Loucy (cell line): Measurements from ENCODE around the gene CPSF4.

Source experiments
- H2AFZ ChIP-seq: fragments of 200-600 bp; sonication (generic); 2 replicates; pipeline ENCODE4 v1.6.0; 2016; ENCODE audit warnings: antibody characterized with exemption, mild to moderate bottlenecking, low read length, moderate library complexity
- H3F3A ChIP-seq: fragments of 200-600 bp; 2 replicates; pipeline ENCODE4 v1.6.0; 2016; ENCODE audit warnings: antibody characterized with exemption, low read depth, mild to moderate bottlenecking
- H3K27me3 ChIP-seq: fragments of 200-600 bp; sonication (generic); 2 replicates; pipeline ENCODE4 v1.6.1; 2014; ENCODE audit warnings: low read length, mild to moderate bottlenecking; ENCODE audit not compliant: insufficient read depth, poor library complexity, severe bottlenecking
- H3K36me3 ChIP-seq: fragments of 200-600 bp; sonication (generic); 2 replicates; pipeline ENCODE4 v1.6.1; 2016; ENCODE audit warnings: low read length; ENCODE audit not compliant: insufficient read depth
- H3K4me1 ChIP-seq: fragments of 200-600 bp; sonication (generic); 2 replicates; pipeline ENCODE4 v1.5.1; 2014; ENCODE audit warnings: low read length, mild to moderate bottlenecking; ENCODE audit not compliant: insufficient read depth, poor library complexity, severe bottlenecking
- H3K4me2 ChIP-seq: fragments of 200-600 bp; sonication (generic); 2 replicates; pipeline ENCODE4 v1.6.0; 2014; ENCODE audit warnings: antibody characterized with exemption, low read length, low read depth, mild to moderate bottlenecking; ENCODE audit not compliant: poor library complexity, severe bottlenecking
- H3K4me3 ChIP-seq: fragments of 200-600 bp; sonication (generic); 2 replicates; pipeline ENCODE4 v1.5.1; 2014; ENCODE audit warnings: low read length, mild to moderate bottlenecking, mixed read lengths; ENCODE audit not compliant: poor library complexity, severe bottlenecking
- H3K79me2 ChIP-seq: fragments of 200-600 bp; sonication (generic); 2 replicates; pipeline ENCODE4 v1.6.1; 2014; ENCODE audit warnings: low read length; ENCODE audit not compliant: insufficient read depth
- H3K9ac ChIP-seq: fragments of 200-600 bp; sonication (generic); 2 replicates; pipeline ENCODE4 v1.6.0; 2014; ENCODE audit warnings: mild to moderate bottlenecking, low read depth, low read length, moderate library complexity; ENCODE audit not compliant: poor library complexity, severe bottlenecking
- H3K9me2 ChIP-seq: fragments of 200-600 bp; sonication (generic); replicated peaks from 2 replicates; pipeline ENCODE4 v1.6.1; 2016; ENCODE audit warnings: low read depth, low read length, mixed read lengths
- H3K9me3 ChIP-seq: fragments of 200-600 bp; sonication (generic); 2 replicates; pipeline ENCODE4 v1.6.1; 2014; ENCODE audit warnings: mild to moderate bottlenecking, antibody characterized with exemption, low read length, low read depth; ENCODE audit not compliant: insufficient read depth
- H4K20me1 ChIP-seq: fragments of 200-600 bp; sonication (generic); 2 replicates; pipeline ENCODE4 v1.6.0; 2014; ENCODE audit warnings: antibody characterized with exemption, low read length, mild to moderate bottlenecking; ENCODE audit not compliant: insufficient read depth, poor library complexity, severe bottlenecking
- EZH2phosphoT487 ChIP-seq: fragments of 200-600 bp; IDR thresholded peaks from 2 replicates; pipeline ENCODE4 v1.6.1; 2018; ENCODE audit warnings: antibody characterized with exemption, mild to moderate bottlenecking, moderate library complexity, borderline replicate concordance
- TF ChIP-seq, protein P1 (sequence below): fragments of 200-600 bp; sonication (generic); conservative IDR thresholded peaks from 2 replicates; pipeline ENCODE4 v1.5.1; 2014; ENCODE audit warnings: mild to moderate bottlenecking, antibody characterized with exemption, low read length

Gene CPSF4

GRCh38 chr7:99404977-99405320 is 33.8 kb upstream of the CPSF4 start:
- H3K4me3 ChIP-seq, result no peak overlapping the region
- no peaks in the 10 kb centered on the region for H3K27me3 ChIP-seq
- H3K4me2 ChIP-seq, result peak overlapping the region; percentile 23
- no peak overlapping the region for H2AFZ ChIP-seq
- no peaks in the 10 kb centered on the region for H3K9me3 ChIP-seq
- no peak overlapping the region for H3K9ac ChIP-seq
- H3K79me2 ChIP-seq, result peaks cover 58% of the 10 kb centered on the region
- TF ChIP-seq, protein P1, sequence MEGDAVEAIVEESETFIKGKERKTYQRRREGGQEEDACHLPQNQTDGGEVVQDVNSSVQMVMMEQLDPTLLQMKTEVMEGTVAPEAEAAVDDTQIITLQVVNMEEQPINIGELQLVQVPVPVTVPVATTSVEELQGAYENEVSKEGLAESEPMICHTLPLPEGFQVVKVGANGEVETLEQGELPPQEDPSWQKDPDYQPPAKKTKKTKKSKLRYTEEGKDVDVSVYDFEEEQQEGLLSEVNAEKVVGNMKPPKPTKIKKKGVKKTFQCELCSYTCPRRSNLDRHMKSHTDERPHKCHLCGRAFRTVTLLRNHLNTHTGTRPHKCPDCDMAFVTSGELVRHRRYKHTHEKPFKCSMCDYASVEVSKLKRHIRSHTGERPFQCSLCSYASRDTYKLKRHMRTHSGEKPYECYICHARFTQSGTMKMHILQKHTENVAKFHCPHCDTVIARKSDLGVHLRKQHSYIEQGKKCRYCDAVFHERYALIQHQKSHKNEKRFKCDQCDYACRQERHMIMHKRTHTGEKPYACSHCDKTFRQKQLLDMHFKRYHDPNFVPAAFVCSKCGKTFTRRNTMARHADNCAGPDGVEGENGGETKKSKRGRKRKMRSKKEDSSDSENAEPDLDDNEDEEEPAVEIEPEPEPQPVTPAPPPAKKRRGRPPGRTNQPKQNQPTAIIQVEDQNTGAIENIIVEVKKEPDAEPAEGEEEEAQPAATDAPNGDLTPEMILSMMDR, result no peak
- TF ChIP-seq EZH2phosphoT487, result no peak
- H4K20me1 ChIP-seq, result peaks cover 32% of the 10 kb centered on the region
- H3K4me1 ChIP-seq, result peaks cover 24% of the 10 kb centered on the region
- peaks cover 29% of the 10 kb centered on the region; the same call in 1 of the 2 replicates for H3K36me3 ChIP-seq
- no peaks in the 10 kb centered on the region for H3F3A ChIP-seq
- no peaks in the 10 kb centered on the region for H3K9me2 ChIP-seq

GRCh38 chr7:99406557-99406956 is 32.2 kb upstream of the CPSF4 start:
- H3K9me3 ChIP-seq, result no peaks in the 10 kb centered on the region
- peak overlapping the region; percentile 83 for H3K4me2 ChIP-seq
- peaks cover 29% of the 10 kb centered on the region for H3K4me1 ChIP-seq
- peak overlapping the region; percentile 79 for H3K4me3 ChIP-seq
- peaks cover 43% of the 10 kb centered on the region for H4K20me1 ChIP-seq
- peak overlapping the region; percentile 83 for H3K9ac ChIP-seq
- no peaks in the 10 kb centered on the region for H3K9me2 ChIP-seq
- peaks cover 20% of the 10 kb centered on the region; the same call in 1 of the 2 replicates for H3K36me3 ChIP-seq
- H3K79me2 ChIP-seq, result peaks cover 69% of the 10 kb centered on the region
- H2AFZ ChIP-seq, result no peak overlapping the region
- H3F3A ChIP-seq, result no peaks in the 10 kb centered on the region
- no peak for TF ChIP-seq EZH2phosphoT487
- TF ChIP-seq, protein P1, result peak; percentile 35; the same call in 1 of the 2 replicates
- H3K27me3 ChIP-seq, result no peaks in the 10 kb centered on the region

DNA sequence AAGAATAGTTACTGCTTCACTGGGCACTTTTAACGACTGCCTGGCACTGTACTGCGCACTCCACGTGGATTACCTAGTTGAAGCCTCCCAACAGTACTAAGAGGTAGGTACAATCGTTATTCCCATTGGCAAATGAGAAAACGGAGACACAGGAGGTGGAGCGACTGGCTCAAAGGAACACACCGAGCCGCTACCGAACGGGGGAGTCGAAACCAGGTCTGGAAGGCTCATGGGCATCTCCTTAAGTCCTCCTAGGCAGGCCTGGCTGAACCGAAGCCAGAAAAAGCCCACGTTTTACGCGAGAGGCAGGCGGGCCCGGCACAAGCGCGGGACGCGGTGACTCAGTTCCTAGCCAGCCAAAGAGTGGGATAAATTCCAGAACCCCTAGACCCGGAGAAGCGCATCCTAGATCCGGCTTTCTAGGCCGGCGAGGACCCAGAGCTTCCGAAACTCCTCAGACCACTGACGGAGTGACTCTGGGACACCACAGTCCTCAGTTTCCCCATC is 30.8 kb upstream of the CPSF4 start:
- Histone ChIP-seq H3K9me3 (no peaks in the 10 kb centered on the region), H2AFZ (peak overlapping the region; percentile 73; the same call in 1 of the 2 replicates), H3K27me3 (no peaks in the 10 kb centered on the region), H3K4me1 (peaks cover 29% of the 10 kb centered on the region), H3F3A (no peaks in the 10 kb centered on the region), H3K9me2 (no peaks in the 10 kb centered on the region), H3K9ac (peak overlapping the region; percentile 83), H3K79me2 (peaks cover 73% of the 10 kb centered on the region), H4K20me1 (peaks cover 43% of the 10 kb centered on the region), H3K4me3 (peak overlapping the region; percentile 79), H3K36me3 (peaks cover 17% of the 10 kb centered on the region; the same call in 1 of the 2 replicates), H3K4me2 (peak overlapping the region; percentile 83)
- TF ChIP-seq, protein P1, result no peak
- TF ChIP-seq EZH2phosphoT487, result no peak
